Glutamatergic neuron (in vitro differentiated cells): ENCODE results near the gene CKAP4. TPM values are rescaled to one million over a fixed set of nuclear protein-coding genes. Genes with fewer than 3 reads are reported as not detected.

ENCODE experiments used
- DNase-seq: peaks from one replicate; pipeline ENCODE4 v3.0.0; 2022
- H3K27ac Mint-ChIP-seq: one replicate; pipeline ENCODE4 v1.8.0; 2020; ENCODE audit warnings: mild to moderate bottlenecking, mixed read lengths, inconsistent platforms; ENCODE audit not compliant: unreplicated experiment
- H3K27me3 Mint-ChIP-seq: one replicate; pipeline ENCODE4 v1.8.0; 2020; ENCODE audit warnings: mild to moderate bottlenecking, moderate library complexity, mixed read lengths, inconsistent platforms; ENCODE audit not compliant: unreplicated experiment
- H3K36me3 Mint-ChIP-seq: one replicate; pipeline ENCODE4 v1.8.0; 2020; ENCODE audit warnings: mild to moderate bottlenecking, mixed read lengths, inconsistent platforms; ENCODE audit not compliant: unreplicated experiment
- H3K4me1 Mint-ChIP-seq: one replicate; pipeline ENCODE4 v1.8.0; 2020; ENCODE audit warnings: mild to moderate bottlenecking, low read depth, mixed read lengths, inconsistent platforms; ENCODE audit not compliant: unreplicated experiment
- H3K4me3 Mint-ChIP-seq: one replicate; pipeline ENCODE4 v1.8.0; 2020; ENCODE audit warnings: mild to moderate bottlenecking, mixed read lengths, inconsistent platforms; ENCODE audit not compliant: unreplicated experiment
- H3K9me3 Mint-ChIP-seq: one replicate; pipeline ENCODE4 v1.8.0; 2020; ENCODE audit warnings: mild to moderate bottlenecking, moderate library complexity, mixed read lengths, inconsistent platforms; ENCODE audit not compliant: unreplicated experiment
- total RNA-seq: library from RNA; stranded (reverse); fragmentation: NEBNext Ultra II Directional; extraction: Animal tissue kit (Norgen Biotek cat#: 25700); gene quantifications from one replicate; pipeline ENCODE4 v1.2.1, GENCODE V29; 2021; ENCODE audit not compliant: unreplicated experiment
- TF ChIP-seq, protein P1 (sequence below): fragments of 200-600 bp; sonication (generic); IDR thresholded peaks from one replicate; pipeline ENCODE4 v1.5.0; 2021; ENCODE audit not compliant: partially characterized antibody, unreplicated experiment

The CKAP4 gene
- total RNA-seq, 1 donor from 2014 or later, result 87.0 TPM

DNA sequence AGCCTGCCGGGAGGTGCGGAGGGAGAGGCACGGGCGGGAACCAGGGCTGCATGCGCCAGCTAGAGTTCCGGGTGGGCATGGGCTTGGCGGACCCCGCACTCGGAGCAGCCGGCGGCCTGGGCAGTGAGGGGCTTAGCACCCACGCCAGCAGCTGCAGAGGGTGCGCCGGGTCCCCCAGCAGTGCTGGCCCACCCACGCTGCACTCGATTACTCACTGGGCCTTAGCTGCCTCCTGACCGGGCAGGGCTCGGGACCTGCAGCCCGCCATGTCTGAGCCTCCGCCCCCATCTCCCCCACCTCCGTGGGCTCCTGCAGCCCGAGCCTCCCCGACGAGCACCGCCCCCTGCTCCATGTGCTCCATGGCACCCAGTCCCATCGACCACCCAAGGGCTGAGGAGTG lies 14.8 kb downstream of the CKAP4 start:
- TF ChIP-seq, protein P1, sequence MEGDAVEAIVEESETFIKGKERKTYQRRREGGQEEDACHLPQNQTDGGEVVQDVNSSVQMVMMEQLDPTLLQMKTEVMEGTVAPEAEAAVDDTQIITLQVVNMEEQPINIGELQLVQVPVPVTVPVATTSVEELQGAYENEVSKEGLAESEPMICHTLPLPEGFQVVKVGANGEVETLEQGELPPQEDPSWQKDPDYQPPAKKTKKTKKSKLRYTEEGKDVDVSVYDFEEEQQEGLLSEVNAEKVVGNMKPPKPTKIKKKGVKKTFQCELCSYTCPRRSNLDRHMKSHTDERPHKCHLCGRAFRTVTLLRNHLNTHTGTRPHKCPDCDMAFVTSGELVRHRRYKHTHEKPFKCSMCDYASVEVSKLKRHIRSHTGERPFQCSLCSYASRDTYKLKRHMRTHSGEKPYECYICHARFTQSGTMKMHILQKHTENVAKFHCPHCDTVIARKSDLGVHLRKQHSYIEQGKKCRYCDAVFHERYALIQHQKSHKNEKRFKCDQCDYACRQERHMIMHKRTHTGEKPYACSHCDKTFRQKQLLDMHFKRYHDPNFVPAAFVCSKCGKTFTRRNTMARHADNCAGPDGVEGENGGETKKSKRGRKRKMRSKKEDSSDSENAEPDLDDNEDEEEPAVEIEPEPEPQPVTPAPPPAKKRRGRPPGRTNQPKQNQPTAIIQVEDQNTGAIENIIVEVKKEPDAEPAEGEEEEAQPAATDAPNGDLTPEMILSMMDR, result no peak

DNA sequence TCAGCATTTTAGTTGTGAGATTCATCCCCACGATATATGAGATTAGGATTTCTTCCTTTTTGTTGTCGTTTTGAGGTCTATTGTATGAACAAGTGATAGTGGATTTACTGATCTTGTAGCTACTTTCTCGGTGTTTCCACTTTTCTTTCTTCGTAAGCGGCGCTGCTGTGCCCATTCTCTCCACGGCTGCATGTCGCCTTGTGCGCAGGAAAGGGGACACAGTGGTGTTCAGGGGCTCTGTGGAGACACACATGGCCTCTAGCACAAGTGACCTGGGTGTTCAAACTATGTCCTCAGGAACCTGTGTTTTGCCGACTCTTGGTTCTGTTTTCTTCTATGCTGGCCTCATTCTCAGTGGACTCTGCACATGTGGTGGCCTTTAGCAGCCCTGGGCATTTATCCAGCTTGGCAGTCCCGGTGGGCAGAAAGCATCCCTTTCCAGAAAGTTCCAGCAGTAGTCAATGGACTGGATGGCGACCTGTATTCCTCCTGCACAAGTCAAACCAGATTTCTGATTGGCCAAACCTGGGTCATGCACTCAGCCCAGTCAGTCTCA lies 18.7 kb downstream of the CKAP4 start:
- TF ChIP-seq, protein P1, result no peak
- Mint-ChIP-seq H3K4me1 (no peaks in the 10 kb centered on the region), H3K27ac (no peak overlapping the region), H3K9me3 (peaks cover 2% of the 10 kb centered on the region), H3K27me3 (no peaks in the 10 kb centered on the region), H3K4me3 (no peak overlapping the region), H3K36me3 (peaks cover 10% of the 10 kb centered on the region)
- DNase-seq, result no peak

More for the DNA sequence above, 14.8 kb downstream of the CKAP4 start:
- Mint-ChIP-seq H3K9me3 (peaks cover 4% of the 10 kb centered on the region), H3K27ac (no peak overlapping the region), H3K4me1 (no peaks in the 10 kb centered on the region), H3K36me3 (peaks cover 10% of the 10 kb centered on the region), H3K4me3 (no peak overlapping the region), H3K27me3 (peaks cover 3% of the 10 kb centered on the region)
- DNase-seq, result no peak

DNA sequence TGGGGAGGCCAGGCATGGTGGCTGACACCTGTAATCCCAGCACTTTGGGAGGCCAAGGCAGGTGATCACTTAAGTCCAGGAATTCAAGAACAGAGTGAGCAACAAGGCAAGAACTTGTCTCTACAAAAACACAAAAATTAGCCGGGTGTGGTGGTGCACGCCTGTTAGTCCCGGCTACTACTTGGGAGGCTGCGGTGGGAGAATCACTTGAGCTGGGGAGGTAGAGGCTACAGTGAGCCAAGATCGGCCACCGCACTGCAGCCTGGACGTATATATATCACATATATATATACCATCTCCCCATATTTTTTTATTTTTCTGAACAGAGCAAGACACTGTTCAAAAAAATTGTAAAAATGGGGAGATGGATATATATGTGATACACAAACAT lies 19.5 kb downstream of the CKAP4 start:
- H3K27me3 Mint-ChIP-seq, result no peaks in the 10 kb centered on the region
- no peaks in the 10 kb centered on the region for H3K4me1 Mint-ChIP-seq
- no peak overlapping the region for H3K4me3 Mint-ChIP-seq
- TF ChIP-seq, protein P1, result no peak
- no peaks in the 10 kb centered on the region for H3K9me3 Mint-ChIP-seq
- H3K27ac Mint-ChIP-seq, result no peak overlapping the region
- no peak for DNase-seq
- H3K36me3 Mint-ChIP-seq, result peaks cover 4% of the 10 kb centered on the region

DNA sequence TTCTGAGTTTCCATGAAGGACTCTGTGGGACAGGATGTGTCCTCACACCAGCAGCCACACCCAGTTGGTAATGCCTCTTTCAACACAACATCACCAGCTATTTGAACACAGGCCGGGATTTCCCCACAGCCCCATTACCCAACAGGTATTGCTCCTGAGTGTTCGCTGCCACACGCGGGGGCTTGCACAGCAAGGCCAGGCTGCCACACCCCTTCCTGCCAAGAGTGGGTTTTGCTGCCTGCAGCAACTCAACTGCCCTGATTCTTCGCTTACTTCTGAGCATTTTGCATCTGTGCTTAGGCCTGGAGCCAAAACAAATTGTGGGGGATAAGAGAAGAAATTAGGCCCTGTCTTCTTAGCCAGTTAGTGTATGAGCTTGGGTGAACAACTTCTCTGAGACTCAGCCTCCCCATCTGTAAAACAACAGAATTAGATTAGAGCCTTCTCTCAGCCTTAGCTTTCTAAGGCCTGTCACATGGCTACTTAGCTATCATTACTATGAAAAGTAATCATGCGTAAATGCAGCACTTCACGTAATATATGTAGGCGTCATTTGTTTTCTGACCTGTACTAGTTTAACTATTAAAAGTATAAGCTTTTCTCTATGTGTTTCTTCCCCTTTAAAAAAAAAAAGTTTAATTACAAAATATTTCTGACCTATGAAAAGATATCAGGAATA lies 20.0 kb downstream of the CKAP4 start:
- no peak for DNase-seq
- Mint-ChIP-seq H3K36me3 (peaks cover 4% of the 10 kb centered on the region), H3K27me3 (no peaks in the 10 kb centered on the region), H3K9me3 (no peaks in the 10 kb centered on the region), H3K4me3 (no peak overlapping the region), H3K27ac (no peak overlapping the region), H3K4me1 (no peaks in the 10 kb centered on the region)
- TF ChIP-seq, protein P1, result no peak

DNA sequence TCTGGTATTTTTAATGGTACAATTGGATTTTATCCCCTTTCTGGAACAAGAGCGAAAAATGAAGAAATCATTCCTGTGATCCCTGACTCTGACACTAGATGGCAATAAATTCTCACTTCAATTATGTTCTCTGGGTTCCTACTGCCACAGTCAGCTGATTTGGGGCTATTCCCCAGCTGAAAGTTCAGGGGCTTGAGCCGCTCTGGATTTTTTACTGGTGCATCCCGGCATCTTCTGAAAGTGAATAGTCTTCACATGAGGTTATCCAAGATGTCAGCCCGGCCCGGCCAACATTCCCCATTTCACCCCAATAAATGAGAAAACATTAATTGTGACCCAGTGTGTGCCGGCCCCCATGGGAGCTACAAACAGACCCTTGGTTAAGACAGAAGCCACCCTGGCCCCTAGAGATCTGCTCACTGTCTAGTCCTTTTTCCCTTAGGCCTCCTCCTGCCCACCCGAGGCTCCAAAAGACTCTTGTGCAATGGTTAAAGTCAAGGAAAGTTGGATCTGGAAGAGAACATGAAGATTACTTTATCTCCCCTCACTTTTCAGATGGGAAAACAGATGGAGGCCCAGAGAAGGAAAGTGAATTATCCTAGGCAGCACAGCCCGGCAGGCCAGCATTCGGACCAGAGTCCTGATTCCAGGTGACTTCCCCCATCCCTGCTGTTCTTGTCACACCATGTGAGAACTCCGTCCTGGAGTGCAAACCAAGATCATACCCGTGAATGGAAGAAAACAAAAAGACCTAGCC lies 20.8 kb downstream of the CKAP4 start:
- Mint-ChIP-seq H3K36me3 (peaks cover 4% of the 10 kb centered on the region), H3K9me3 (no peaks in the 10 kb centered on the region), H3K27ac (no peak overlapping the region), H3K4me1 (no peaks in the 10 kb centered on the region), H3K4me3 (no peak overlapping the region), H3K27me3 (no peaks in the 10 kb centered on the region)
- TF ChIP-seq, protein P1, result peak; percentile 80
- DNase-seq, result no peak
